HuH-7.5 (cell line): ENCODE measurements around the gene REPS1.
"Not testable (repeated sequence)": the region's sequence is repeated elsewhere in the genome, so short reads cannot be mapped to it uniquely, and the experiment has no call there.

Source experiments
- DNase-seq: peaks from one replicate; pipeline ENCODE4 v3.0.0; 2011; ENCODE audit warnings: low spot score

The REPS1 gene

GRCh38 chr6:138970159-138970558 lies 17.9 kb downstream of the REPS1 start:
- DNase-seq: no peak

GRCh38 chr6:138966870-138967269 lies 21.2 kb downstream of the REPS1 start:
- no peak for DNase-seq

GRCh38 chr6:138965971-138966370 lies 22.1 kb downstream of the REPS1 start:
- no peak for DNase-seq

DNA sequence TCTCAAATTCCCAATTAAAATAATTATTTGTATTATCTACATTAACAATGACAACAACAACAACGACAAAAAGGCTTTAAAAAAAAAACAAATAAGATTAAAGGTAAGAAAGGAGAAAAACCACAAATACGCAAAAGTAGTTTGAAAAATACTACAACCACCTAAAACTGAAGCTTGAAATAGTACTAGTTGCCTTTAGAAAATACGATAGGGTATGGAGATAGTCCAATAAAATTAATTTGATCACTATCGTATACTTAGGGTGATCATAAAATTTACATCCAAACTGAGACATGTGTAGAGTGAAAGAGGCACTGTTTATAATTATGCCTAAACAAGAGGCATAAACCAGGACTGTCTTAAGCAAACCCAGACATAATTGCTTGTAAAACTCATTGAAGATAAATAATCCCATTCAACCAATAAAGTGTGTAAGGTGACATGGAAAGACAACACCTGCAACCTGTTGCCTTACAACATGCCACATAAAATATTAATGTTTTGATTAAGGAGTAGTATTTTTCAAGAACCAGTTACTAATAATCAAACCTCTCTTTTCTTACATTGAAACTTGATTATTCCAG lies 22.7 kb downstream of the REPS1 start:
- no peak for DNase-seq

- no peak for DNase-seq
These were observed 24.0 kb downstream of the REPS1 start for GRCh38 chr6:138964012-138964411.

GRCh38 chr6:138963531-138963930 lies 24.5 kb downstream of the REPS1 start:
- DNase-seq: no peak

DNA sequence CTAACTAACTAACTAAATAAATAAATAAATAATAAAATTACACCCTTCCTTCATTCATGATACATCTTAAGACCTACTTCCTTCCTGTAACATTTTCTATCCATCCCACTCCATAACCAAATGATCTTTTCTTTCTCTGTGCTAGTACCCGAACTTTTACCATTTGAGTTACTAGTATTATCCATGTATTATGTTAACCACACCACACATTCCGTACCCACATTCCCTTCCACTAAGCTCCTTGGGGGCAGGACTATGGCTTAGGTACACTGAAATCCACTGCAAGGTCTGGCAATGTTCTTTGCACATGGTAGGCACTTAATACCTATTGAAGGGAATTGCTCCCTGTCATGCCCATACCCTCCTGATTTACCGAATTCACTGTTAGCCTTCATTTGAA lies 24.9 kb downstream of the REPS1 start:
- DNase-seq: no peak

DNA sequence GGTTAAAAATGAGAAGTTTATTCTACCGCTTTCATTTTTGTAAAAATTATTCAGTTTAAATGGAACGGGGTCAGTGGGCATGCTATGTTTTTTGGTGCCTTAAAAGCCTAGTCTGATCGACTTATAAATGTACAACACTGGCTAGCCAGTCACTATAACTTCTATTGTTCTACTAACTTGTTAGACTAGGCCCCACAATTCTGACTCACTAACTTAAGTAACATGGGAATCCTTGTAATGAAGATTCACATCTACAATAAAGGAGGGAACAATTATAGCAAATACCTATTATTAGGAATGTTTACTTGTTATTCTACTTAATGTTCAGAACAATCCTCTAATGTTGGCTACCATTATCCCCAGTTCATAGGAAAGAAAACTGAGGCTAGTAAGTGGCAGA lies 28.5 kb downstream of the REPS1 start:
- DNase-seq: no peak

GRCh38 chr6:138958595-138958994 lies 29.5 kb downstream of the REPS1 start:
- DNase-seq: no peak

DNA sequence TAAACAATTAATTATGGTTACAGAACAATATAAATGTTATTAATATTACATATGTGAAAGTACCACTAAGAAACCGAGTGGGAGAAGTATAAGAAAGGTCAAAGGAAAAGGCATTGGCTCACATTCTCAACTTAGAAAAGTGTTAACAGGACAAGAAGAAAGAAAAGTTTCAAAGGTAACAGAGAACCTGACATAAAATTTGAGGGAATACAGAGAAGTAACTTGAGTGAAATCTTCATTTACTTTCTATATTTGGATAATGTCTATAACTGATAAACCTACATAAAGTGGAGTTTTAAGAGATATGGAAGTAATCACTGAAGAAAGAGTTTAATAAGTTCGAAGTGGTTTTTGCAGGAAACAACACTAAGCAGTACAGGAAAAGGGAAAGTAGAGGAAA lies 30.1 kb downstream of the REPS1 start:
- no peak for DNase-seq

DNA sequence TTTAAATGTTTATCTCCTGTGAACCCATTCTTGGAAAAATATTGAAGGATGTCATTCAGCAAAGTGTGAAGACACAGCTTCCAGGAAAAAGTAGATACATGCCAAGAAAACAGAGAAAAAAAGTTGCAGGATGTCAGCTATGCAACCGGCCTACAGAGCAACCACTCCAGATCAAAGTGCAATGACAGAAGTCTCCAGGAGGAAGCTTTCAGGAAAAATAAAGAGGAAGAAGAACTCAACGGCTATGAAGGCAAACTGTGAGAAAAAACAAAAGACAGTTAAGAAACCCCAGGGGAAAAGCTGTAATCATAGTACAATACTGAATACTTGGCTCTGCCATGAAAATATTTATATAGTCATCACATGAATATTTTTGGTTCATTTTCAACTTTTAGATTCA lies 30.6 kb downstream of the REPS1 start:
- no peak for DNase-seq

- DNase-seq: no peak
These were observed 31.7 kb downstream of the REPS1 start for GRCh38 chr6:138956244-138956924.

GRCh38 chr6:138955262-138955661 lies 32.8 kb downstream of the REPS1 start:
- DNase-seq: no peak

DNA sequence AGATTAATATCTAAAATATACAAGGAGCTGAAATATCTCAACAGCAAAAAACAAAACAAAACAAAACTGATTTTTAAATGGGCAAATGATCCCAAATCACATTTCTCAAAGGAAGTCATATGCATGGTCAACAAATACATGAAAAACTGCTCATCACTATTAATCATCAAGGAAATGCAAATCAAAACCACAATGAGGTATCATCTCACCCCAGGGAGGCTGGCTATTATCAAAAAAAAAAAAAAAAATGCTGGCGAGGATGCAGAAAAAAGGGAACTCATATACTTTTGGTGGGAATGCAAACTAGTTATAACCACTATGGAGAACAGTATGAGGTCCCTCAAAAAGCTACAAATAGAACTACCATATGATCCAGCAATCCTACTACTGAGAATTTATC lies 34.6 kb downstream of the REPS1 start:
- DNase-seq: no peak

- no peak for DNase-seq
These were observed 39.4 kb downstream of the REPS1 start for GRCh38 chr6:138948546-138949179.

GRCh38 chr6:138948004-138948403 lies 40.0 kb downstream of the REPS1 start:
- DNase-seq: no peak

GRCh38 chr6:138945354-138945753 lies 42.7 kb downstream of the REPS1 start:
- DNase-seq: no peak

- no peak for DNase-seq
These were observed 43.6 kb downstream of the REPS1 start for GRCh38 chr6:138944412-138944811.

GRCh38 chr6:138943089-138943625 lies 44.9 kb downstream of the REPS1 start:
- no peak for DNase-seq

GRCh38 chr6:138936873-138937272 lies 51.2 kb downstream of the REPS1 start:
- DNase-seq: not testable (repeated sequence)

GRCh38 chr6:138931660-138932059 lies 56.4 kb downstream of the REPS1 start:
- DNase-seq: no peak

- DNase-seq: no peak
These were observed 61.5 kb downstream of the REPS1 start for GRCh38 chr6:138926579-138926978.

DNA sequence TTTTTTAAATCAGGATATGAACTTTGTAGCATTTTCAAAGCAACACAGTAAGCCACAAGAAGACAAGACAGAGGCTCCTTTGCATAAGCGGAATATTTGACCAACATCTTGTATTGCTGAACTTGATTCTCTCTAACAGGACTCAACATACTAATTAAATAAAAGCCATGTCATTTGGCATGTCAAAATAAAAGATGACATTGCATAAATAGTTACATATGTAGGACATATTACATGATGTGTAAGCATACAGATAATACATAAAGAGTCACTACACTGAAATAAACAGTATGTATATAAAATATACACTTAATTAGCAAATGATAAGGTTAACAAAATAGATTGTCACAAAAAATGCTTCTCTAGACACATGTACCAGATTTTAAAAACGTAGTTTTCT lies 62.2 kb downstream of the REPS1 start:
- no peak for DNase-seq
